Activated naive CD8-positive, alpha-beta T cell treated with anti-CD3 and anti-CD28 coated beads for 36 hours (primary cell): ENCODE measurements around the gene TET2. TPM values are rescaled to one million over a fixed set of nuclear protein-coding genes. Genes with fewer than 3 reads are reported as not detected.

ENCODE experiments used
- DNase-seq: peaks from one replicate; pipeline ENCODE4 v3.0.0; 2021
- H3K27ac Mint-ChIP-seq: one replicate; pipeline ENCODE4 v1.8.0; 2022; ENCODE audit warnings: mild to moderate bottlenecking, moderate library complexity, mixed read lengths
- H3K27me3 Mint-ChIP-seq: one replicate; pipeline ENCODE4 v1.8.0; 2022; ENCODE audit warnings: mild to moderate bottlenecking, mixed read lengths
- H3K36me3 Mint-ChIP-seq: one replicate; pipeline ENCODE4 v1.8.0; 2021; ENCODE audit warnings: mild to moderate bottlenecking, mixed read lengths
- H3K4me1 Mint-ChIP-seq: one replicate; pipeline ENCODE4 v1.8.0; 2021; ENCODE audit warnings: mixed read lengths
- H3K4me3 Mint-ChIP-seq: one replicate; pipeline ENCODE4 v1.8.0; 2022; ENCODE audit warnings: mild to moderate bottlenecking, moderate library complexity, mixed read lengths
- H3K9me3 Mint-ChIP-seq: one replicate; pipeline ENCODE4 v1.8.0; 2022; ENCODE audit warnings: mixed read lengths
- total RNA-seq, 2 experiments: library from RNA; stranded (reverse); gene quantifications; one replicate each; pipeline ENCODE4 v1.2.3, GENCODE V29; 2021

Gene TET2
- total RNA-seq, 2 experiments from 2014 or later: 20.7 to 22.6 TPM

GRCh38 chr4:105129286-105130040, 17.2 kb upstream of the TET2 start:
- peaks cover 4% of the 10 kb centered on the region for H3K27me3 Mint-ChIP-seq
- H3K4me3 Mint-ChIP-seq: no peak overlapping the region
- no peak for DNase-seq
- H3K4me1 Mint-ChIP-seq: peaks cover 2% of the 10 kb centered on the region
- no peak overlapping the region for H3K27ac Mint-ChIP-seq
- no peaks in the 10 kb centered on the region for H3K9me3 Mint-ChIP-seq
- no peaks in the 10 kb centered on the region for H3K36me3 Mint-ChIP-seq

GRCh38 chr4:105130945-105131344, 15.7 kb upstream of the TET2 start:
- no peak overlapping the region for H3K4me3 Mint-ChIP-seq
- H3K27me3 Mint-ChIP-seq: peaks cover 4% of the 10 kb centered on the region
- no peak for DNase-seq
- H3K36me3 Mint-ChIP-seq: no peaks in the 10 kb centered on the region
- no peak overlapping the region for H3K27ac Mint-ChIP-seq
- H3K9me3 Mint-ChIP-seq: no peaks in the 10 kb centered on the region
- H3K4me1 Mint-ChIP-seq: peaks cover 2% of the 10 kb centered on the region

DNA sequence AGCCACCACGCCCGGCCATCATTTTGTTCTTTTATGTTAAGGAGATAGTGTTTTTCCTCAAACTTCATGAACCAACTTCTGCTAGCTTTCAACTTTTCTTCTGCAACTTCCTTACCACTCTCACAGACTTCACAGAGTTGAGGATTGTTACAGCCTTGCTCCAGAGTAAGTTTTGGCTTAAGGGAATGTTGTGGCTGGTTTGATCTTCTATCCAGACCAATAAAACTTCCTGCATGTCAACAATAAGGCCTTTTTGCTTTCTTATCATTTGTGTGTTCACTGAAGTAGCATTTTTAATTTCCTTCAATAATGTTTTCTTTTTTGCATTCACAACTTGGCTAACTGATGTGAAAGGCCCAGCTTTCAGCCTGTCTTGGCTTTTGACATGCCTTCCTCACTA, 12.7 kb upstream of the TET2 start:
- Mint-ChIP-seq H3K27me3 (peaks cover 9% of the 10 kb centered on the region), H3K27ac (no peak overlapping the region), H3K36me3 (no peaks in the 10 kb centered on the region), H3K9me3 (no peaks in the 10 kb centered on the region), H3K4me3 (no peak overlapping the region), H3K4me1 (peaks cover 5% of the 10 kb centered on the region)
- no peak for DNase-seq

DNA sequence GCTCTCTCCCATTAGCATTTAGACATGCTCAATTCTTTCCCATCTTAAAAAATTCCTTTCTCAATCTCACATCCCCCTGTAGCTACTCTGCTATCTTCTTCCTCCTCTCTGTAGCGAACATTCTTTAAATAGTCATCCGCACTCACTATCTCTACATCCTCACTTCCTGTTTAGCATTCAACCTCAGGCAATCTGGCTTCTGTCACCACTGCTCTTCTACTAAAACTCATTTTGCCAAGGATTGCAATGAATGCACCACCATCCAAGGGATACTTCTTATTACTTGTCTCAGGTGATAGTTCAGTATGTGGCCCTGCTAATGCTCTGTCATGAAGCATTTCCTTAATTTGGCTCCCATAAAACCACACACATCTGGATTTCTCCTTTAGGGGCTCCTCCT, 10.9 kb upstream of the TET2 start:
- DNase-seq: no peak
- Mint-ChIP-seq H3K27ac (no peak overlapping the region), H3K27me3 (peaks cover 5% of the 10 kb centered on the region), H3K4me1 (peaks cover 6% of the 10 kb centered on the region), H3K9me3 (no peaks in the 10 kb centered on the region), H3K4me3 (no peak overlapping the region), H3K36me3 (no peaks in the 10 kb centered on the region)

DNA sequence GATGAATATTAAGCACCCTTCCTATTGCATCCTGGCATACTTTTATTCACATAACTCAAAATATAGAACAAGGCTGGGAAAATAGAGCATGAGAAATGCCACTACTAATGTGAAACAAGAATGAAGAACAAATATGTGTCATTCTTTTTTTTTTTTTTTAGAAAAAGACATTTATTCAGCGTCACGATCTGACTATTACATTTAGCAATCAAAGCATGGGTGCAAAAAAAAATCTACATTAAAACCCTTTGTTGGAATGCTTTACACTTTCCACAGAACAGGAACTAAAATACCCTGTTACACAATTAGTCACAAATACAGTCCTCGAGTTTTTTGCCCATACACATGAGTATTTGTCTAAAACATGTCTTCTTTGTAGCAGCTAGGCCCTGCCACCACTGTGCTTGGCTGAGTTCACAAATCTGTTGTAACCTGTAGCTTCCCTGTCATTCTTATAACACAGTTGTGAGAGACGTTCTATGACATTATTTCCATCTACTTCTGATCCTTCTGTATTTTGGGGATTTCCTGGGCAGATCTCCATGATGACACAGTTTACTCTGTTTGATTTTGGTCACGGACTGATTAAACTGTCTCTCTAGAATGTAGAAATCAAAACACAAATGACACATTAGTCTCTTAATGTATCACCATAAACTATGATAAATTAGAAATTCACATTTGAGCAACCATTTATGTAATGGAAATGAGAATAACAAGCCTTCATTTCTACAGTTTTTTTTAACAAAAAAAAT, 9.4 kb upstream of the TET2 start:
- no peak for DNase-seq
- no peak overlapping the region for H3K27ac Mint-ChIP-seq

DNA sequence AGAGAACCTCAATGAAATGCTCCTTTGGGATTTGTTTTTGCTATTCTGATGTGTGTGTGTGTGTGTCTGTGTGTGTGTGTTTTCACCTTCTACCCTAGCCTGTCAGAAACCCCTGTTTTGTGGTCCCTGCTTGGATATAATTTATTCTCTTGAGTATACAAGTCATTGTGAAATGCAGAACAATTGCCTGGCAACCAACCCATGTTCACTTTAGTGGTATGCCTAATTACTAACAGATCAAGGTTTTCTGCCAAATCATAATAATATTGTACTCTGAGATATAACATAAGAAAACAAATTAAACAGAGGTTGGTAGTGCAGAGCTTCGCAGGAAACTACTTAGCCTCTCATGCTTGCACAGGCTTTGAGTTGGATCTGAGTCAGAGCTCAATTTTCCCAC, 7.0 kb upstream of the TET2 start:
- Mint-ChIP-seq H3K36me3 (no peaks in the 10 kb centered on the region), H3K4me3 (no peak overlapping the region), H3K4me1 (peaks cover 10% of the 10 kb centered on the region), H3K27me3 (peaks cover 5% of the 10 kb centered on the region), H3K9me3 (no peaks in the 10 kb centered on the region), H3K27ac (no peak overlapping the region)
- DNase-seq: no peak

More for the DNA sequence above, 9.4 kb upstream of the TET2 start:
- Mint-ChIP-seq H3K36me3 (no peaks in the 10 kb centered on the region), H3K9me3 (no peaks in the 10 kb centered on the region), H3K27me3 (peaks cover 5% of the 10 kb centered on the region), H3K4me1 (peaks cover 10% of the 10 kb centered on the region), H3K4me3 (no peak overlapping the region)

DNA sequence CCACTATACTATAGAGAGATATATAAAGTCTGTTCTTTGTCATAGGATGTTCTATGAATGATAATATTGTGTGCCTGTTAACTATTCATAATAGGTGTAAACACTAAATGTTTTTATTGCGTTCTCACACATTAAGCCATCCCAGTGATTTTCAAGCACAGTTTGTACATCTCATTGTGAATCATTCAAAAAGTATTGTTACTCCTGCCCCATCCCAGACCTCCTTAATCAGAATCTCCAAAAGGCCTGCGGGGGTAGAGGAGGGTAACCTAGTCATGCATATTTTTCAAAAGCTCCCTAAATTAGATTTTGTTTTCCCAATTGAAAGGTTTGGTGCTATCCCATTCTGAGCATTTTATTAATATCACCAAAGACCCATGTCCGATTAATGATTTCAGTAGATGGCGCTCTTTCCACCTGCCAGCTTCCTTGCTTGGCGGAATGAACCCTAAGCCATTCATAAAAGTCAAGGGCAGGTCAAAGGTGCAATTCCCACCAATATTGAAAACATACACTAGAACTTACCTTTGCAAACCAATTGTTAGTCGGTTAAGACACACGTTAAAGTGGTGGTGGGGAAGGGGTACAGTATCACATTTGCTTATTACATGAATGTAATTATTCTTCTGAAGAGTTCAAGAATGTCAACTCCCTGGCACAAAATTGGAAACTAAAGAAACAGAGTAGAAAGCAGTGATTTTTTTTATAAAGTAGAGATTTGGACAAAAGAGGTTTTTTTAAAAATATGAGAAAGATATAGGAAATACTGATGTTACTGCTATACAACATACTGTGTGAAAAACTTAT, 5.8 kb upstream of the TET2 start:
- peak; percentile 8 for DNase-seq
- no peak overlapping the region for H3K27ac Mint-ChIP-seq
- H3K36me3 Mint-ChIP-seq: peaks cover 3% of the 10 kb centered on the region
- no peaks in the 10 kb centered on the region for H3K9me3 Mint-ChIP-seq
- no peak overlapping the region for H3K4me3 Mint-ChIP-seq
- H3K27me3 Mint-ChIP-seq: peaks cover 5% of the 10 kb centered on the region
- peaks cover 18% of the 10 kb centered on the region for H3K4me1 Mint-ChIP-seq

- Mint-ChIP-seq H3K27me3 (no peaks in the 10 kb centered on the region), H3K4me1 (peaks cover 32% of the 10 kb centered on the region), H3K9me3 (no peaks in the 10 kb centered on the region), H3K27ac (peak overlapping the region; percentile 97), H3K4me3 (peak overlapping the region; percentile 86), H3K36me3 (peaks cover 8% of the 10 kb centered on the region)
- no peak for DNase-seq
Observed at GRCh38 chr4:105145156-105145902, 1.3 kb upstream of the TET2 start.

DNA sequence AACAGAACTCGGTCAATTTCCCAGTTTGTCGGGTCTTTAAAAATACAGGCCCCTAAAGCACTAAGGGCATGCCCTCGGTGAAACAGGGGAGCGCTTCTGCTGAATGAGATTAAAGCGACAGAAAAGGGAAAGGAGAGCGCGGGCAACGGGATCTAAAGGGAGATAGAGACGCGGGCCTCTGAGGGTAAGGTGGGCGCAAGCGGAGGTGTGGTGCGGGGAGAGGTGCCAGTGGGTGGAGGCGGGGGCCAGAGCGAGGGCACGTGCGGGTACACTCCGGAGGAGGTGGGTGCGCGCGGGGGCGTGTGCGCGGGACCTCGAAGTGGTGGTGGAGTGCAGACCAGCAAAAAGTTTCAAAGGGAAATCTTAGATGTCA, 787 bp upstream of the TET2 start:
- Mint-ChIP-seq H3K36me3 (peaks cover 11% of the 10 kb centered on the region), H3K4me3 (peak overlapping the region; percentile 86), H3K27me3 (no peaks in the 10 kb centered on the region), H3K4me1 (peaks cover 33% of the 10 kb centered on the region), H3K27ac (peak overlapping the region; percentile 97), H3K9me3 (no peaks in the 10 kb centered on the region)
- peak; percentile 39 for DNase-seq

- no peak for DNase-seq
- H3K27me3 Mint-ChIP-seq: no peaks in the 10 kb centered on the region
- H3K36me3 Mint-ChIP-seq: peaks cover 11% of the 10 kb centered on the region
- peak overlapping the region; percentile 86 for H3K4me3 Mint-ChIP-seq
- H3K4me1 Mint-ChIP-seq: peaks cover 32% of the 10 kb centered on the region
- no peaks in the 10 kb centered on the region for H3K9me3 Mint-ChIP-seq
- H3K27ac Mint-ChIP-seq: peak overlapping the region; percentile 89
Observed at GRCh38 chr4:105147016-105147552, 408 bp downstream of the TET2 start.

GRCh38 chr4:105147553-105148161, 981 bp downstream of the TET2 start:
- Mint-ChIP-seq H3K27ac (peak overlapping the region; percentile 89), H3K36me3 (peaks cover 11% of the 10 kb centered on the region), H3K4me1 (peaks cover 32% of the 10 kb centered on the region), H3K27me3 (no peaks in the 10 kb centered on the region), H3K9me3 (no peaks in the 10 kb centered on the region), H3K4me3 (peak overlapping the region; percentile 86)
- peak; percentile 4 for DNase-seq

DNA sequence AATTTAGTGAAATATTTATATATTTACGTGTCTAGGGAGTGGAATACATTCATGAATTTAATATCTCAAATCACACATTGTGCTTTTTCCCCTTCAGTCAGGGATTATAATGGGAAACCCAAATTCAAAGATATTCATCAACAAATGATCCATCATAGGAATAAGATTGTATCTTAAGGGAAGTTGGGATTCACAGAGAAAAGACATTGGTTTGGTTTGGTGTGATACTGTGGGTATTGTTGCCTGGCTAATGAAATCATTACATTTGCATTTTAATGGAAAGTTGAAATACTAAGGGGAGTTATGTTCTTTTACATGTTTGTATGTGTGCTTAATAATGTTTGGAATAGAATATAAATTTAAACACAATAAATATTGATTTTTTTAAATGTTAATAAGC, 1.7 kb downstream of the TET2 start:
- Mint-ChIP-seq H3K27ac (peak overlapping the region; percentile 89), H3K4me3 (peak overlapping the region; percentile 86), H3K9me3 (peaks cover 2% of the 10 kb centered on the region), H3K36me3 (peaks cover 15% of the 10 kb centered on the region), H3K27me3 (no peaks in the 10 kb centered on the region), H3K4me1 (peaks cover 34% of the 10 kb centered on the region)
- DNase-seq: no peak

DNA sequence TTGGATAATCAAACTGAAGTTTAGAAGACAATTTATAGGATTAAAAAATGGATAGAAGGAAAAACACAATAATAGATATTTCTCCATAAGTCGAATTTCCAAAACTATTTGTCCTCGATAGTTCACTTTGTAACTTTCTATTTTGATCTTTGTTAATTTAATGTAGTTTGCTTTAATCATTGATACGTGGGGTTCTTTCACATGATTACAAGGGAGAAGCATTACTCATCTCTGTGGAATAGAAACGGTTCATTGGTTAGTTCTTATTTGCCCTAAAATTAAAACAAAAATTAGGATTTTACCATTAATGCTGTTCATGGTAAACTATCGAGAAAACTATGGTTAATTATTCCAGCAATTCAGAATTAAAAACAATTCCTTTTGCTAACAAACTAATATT, 2.1 kb downstream of the TET2 start:
- DNase-seq: no peak
- Mint-ChIP-seq H3K27ac (no peak overlapping the region), H3K9me3 (peaks cover 2% of the 10 kb centered on the region), H3K36me3 (peaks cover 15% of the 10 kb centered on the region), H3K4me3 (peak overlapping the region; percentile 65), H3K27me3 (no peaks in the 10 kb centered on the region), H3K4me1 (peaks cover 36% of the 10 kb centered on the region)

- Mint-ChIP-seq H3K27ac (no peak overlapping the region), H3K27me3 (no peaks in the 10 kb centered on the region), H3K36me3 (peaks cover 21% of the 10 kb centered on the region), H3K9me3 (peaks cover 2% of the 10 kb centered on the region), H3K4me3 (peak overlapping the region; percentile 65), H3K4me1 (peaks cover 41% of the 10 kb centered on the region)
- no peak for DNase-seq
Observed at GRCh38 chr4:105149771-105150170, 3.1 kb downstream of the TET2 start.
